BLaER1 treated with 17β-estradiol and CSF1 and Interleukin-3, amounts not matched to agents 10 nM and 100 nM (cell line): ENCODE measurements around the gene SERPINF2.
"Not testable (repeated sequence)": the region's sequence is repeated elsewhere in the genome, so short reads cannot be mapped to it uniquely, and the experiment has no call there.

Experiments
- H3K27ac ChIP-seq, 11 experiments: shearing (Covaris generic); formaldehyde crosslinking; 2 replicates each; pipeline ENCODE4 v1.8.1; 2022
- H3K27me3 ChIP-seq, 11 experiments: shearing (Covaris generic); formaldehyde crosslinking; 2 replicates each; pipeline ENCODE4 v1.8.1; 2022
- H3K36me3 ChIP-seq, 11 experiments: shearing (Covaris generic); formaldehyde crosslinking; 2 replicates each; pipeline ENCODE4 v1.8.1; 2022
- H3K4me1 ChIP-seq, 10 experiments: shearing (Covaris generic); formaldehyde crosslinking; 2 replicates each; pipeline ENCODE4 v1.8.1; 2022
- H3K4me2 ChIP-seq, 11 experiments: shearing (Covaris generic); formaldehyde crosslinking; 2 replicates each; pipeline ENCODE4 v1.8.1; 2022
- H3K4me3 ChIP-seq, 10 experiments: shearing (Covaris generic); formaldehyde crosslinking; 2 replicates each; pipeline ENCODE4 v1.8.1; 2022
- H3K9ac ChIP-seq, 11 experiments: shearing (Covaris generic); formaldehyde crosslinking; 2 replicates each; pipeline ENCODE4 v1.8.1; 2022
- H3K9me3 ChIP-seq, 11 experiments: shearing (Covaris generic); formaldehyde crosslinking; replicated peaks in 1 of 11; 2 replicates each; pipeline ENCODE4 v1.8.1; 2022
- H4K20me1 ChIP-seq, 11 experiments: shearing (Covaris generic); formaldehyde crosslinking; 2 replicates each; pipeline ENCODE4 v1.8.1; 2022
- Cebpa-rat ChIP-seq, 11 experiments: shearing (Covaris generic); IDR thresholded peaks; 2 replicates each; pipeline ENCODE4 v1.8.1; 2022

The SERPINF2 gene

GRCh38 chr17:1735418-1735817 is 7.3 kb upstream of the SERPINF2 start:
- Histone ChIP-seq H4K20me1 (peaks cover 0 to 70% (median 20%) of the 10 kb centered on the region in 11 experiments; a peak in 15 of 22 replicates), H3K9me3 (no peaks in the 10 kb centered on the region), H3K9ac (peak overlapping the region in 8 of 11 experiments; percentile 18 to 59 (median 35); a peak in 7 of 22 replicates), H3K4me3 (no peak overlapping the region), H3K4me2 (peak overlapping the region; percentile 28 to 84 (median 48); a peak in 19 of 22 replicates), H3K4me1 (peaks cover 50 to 71% (median 61%) of the 10 kb centered on the region in 10 experiments), H3K36me3 (peaks cover 24 to 70% (median 55%) of the 10 kb centered on the region in 11 experiments), H3K27ac (peak overlapping the region in 9 of 11 experiments; percentile 13 to 61 (median 40); a peak in 15 of 22 replicates), H3K27me3 (no peaks in the 10 kb centered on the region)
- no peak; a peak in 1 of 22 replicates for TF ChIP-seq Cebpa-rat (IDR thresholded peaks at IDR 0.05)

GRCh38 chr17:1735834-1736347 is 6.8 kb upstream of the SERPINF2 start:
- TF ChIP-seq Cebpa-rat (IDR thresholded peaks at IDR 0.05): no peak
- no peak overlapping the region for H3K4me3 ChIP-seq
- H3K4me2 ChIP-seq: peak overlapping the region; percentile 28 to 84 (median 48); a peak in 19 of 22 replicates
- peaks cover 0 to 65% (median 16%) of the 10 kb centered on the region in 11 experiments; a peak in 14 of 22 replicates for H4K20me1 ChIP-seq
- no peaks in the 10 kb centered on the region for H3K9me3 ChIP-seq
- peaks cover 50 to 66% (median 58%) of the 10 kb centered on the region in 10 experiments for H3K4me1 ChIP-seq
- H3K27me3 ChIP-seq: no peaks in the 10 kb centered on the region
- H3K36me3 ChIP-seq: peaks cover 21 to 65% (median 50%) of the 10 kb centered on the region in 11 experiments
- H3K27ac ChIP-seq: peak overlapping the region in 9 of 11 experiments; percentile 23 to 61 (median 49); a peak in 16 of 22 replicates
- H3K9ac ChIP-seq: peak overlapping the region in 7 of 11 experiments; percentile 18 to 59 (median 41); a peak in 8 of 22 replicates

GRCh38 chr17:1736348-1737281 is 6.1 kb upstream of the SERPINF2 start:
- Histone ChIP-seq H3K36me3 (peaks cover 17 to 58% (median 43%) of the 10 kb centered on the region in 11 experiments), H4K20me1 (peaks cover 0 to 58% (median 11%) of the 10 kb centered on the region in 11 experiments; a peak in 11 of 22 replicates), H3K4me1 (peaks cover 48 to 61% (median 54%) of the 10 kb centered on the region in 10 experiments), H3K4me3 (peak overlapping the region in 1 of 10 experiments; percentile 11; a peak in 1 of 20 replicates), H3K4me2 (peak overlapping the region; percentile 12 to 84 (median 55); a peak in 19 of 22 replicates), H3K27me3 (no peaks in the 10 kb centered on the region), H3K9ac (peak overlapping the region in 10 of 11 experiments; percentile 8 to 59 (median 44); a peak in 12 of 22 replicates), H3K27ac (peak overlapping the region in 10 of 11 experiments; percentile 10 to 55 (median 42); a peak in 13 of 22 replicates), H3K9me3 (no peaks in the 10 kb centered on the region)
- TF ChIP-seq Cebpa-rat (IDR thresholded peaks at IDR 0.05): no peak

GRCh38 chr17:1737531-1738291 is 5.0 kb upstream of the SERPINF2 start:
- Histone ChIP-seq H4K20me1 (peaks cover 0 to 53% (median 11%) of the 10 kb centered on the region in 11 experiments; a peak in 10 of 22 replicates), H3K9me3 (no peaks in the 10 kb centered on the region), H3K27ac (peak overlapping the region in 6 of 11 experiments; percentile 9 to 49 (median 32); a peak in 6 of 22 replicates), H3K36me3 (peaks cover 17 to 54% (median 43%) of the 10 kb centered on the region in 11 experiments), H3K4me2 (peak overlapping the region in 3 of 11 experiments; percentile 59 to 84 (median 72); a peak in 6 of 22 replicates), H3K4me3 (no peak overlapping the region), H3K9ac (peak overlapping the region in 2 of 11 experiments; percentile 34 to 54; a peak in 2 of 22 replicates), H3K27me3 (no peaks in the 10 kb centered on the region), H3K4me1 (peaks cover 40 to 58% (median 47%) of the 10 kb centered on the region in 10 experiments)
- TF ChIP-seq Cebpa-rat (IDR thresholded peaks at IDR 0.05): no peak

GRCh38 chr17:1741899-1742298 is 772 bp upstream of the SERPINF2 start:
- peaks cover 0 to 16% (median 0%) of the 10 kb centered on the region in 11 experiments; a peak in 7 of 22 replicates for H4K20me1 ChIP-seq
- H3K4me3 ChIP-seq, H3K27ac ChIP-seq, H3K4me2 ChIP-seq, H3K9ac ChIP-seq, H3K9me3 ChIP-seq, H3K27me3 ChIP-seq: not testable (repeated sequence)
- H3K4me1 ChIP-seq: peaks cover 0 to 17% (median 6%) of the 10 kb centered on the region in 10 experiments; a peak in 16 of 20 replicates
- H3K36me3 ChIP-seq: peaks cover 7 to 17% (median 15%) of the 10 kb centered on the region in 11 experiments; a peak in 19 of 22 replicates

GRCh38 chr17:1743088-1743439 is 393 bp downstream of the SERPINF2 start:
- H3K27me3 ChIP-seq: no peaks in the 10 kb centered on the region
- H3K27ac ChIP-seq: no peak overlapping the region
- peaks cover 0 to 6% (median 0%) of the 10 kb centered on the region in 10 experiments; a peak in 6 of 20 replicates for H3K4me1 ChIP-seq
- no peak for TF ChIP-seq Cebpa-rat (IDR thresholded peaks at IDR 0.05)
- no peak overlapping the region for H3K4me3 ChIP-seq
- H3K36me3 ChIP-seq: peaks cover 0 to 5% (median 3%) of the 10 kb centered on the region in 11 experiments; a peak in 16 of 22 replicates
- no peak overlapping the region for H3K9ac ChIP-seq
- peaks cover 0 to 4% (median 0%) of the 10 kb centered on the region in 11 experiments; a peak in 4 of 22 replicates for H4K20me1 ChIP-seq
- H3K4me2 ChIP-seq: no peak overlapping the region
- H3K9me3 ChIP-seq: no peaks in the 10 kb centered on the region

GRCh38 chr17:1744551-1745512 is 2.2 kb downstream of the SERPINF2 start:
- Histone ChIP-seq H3K4me3 (no peak overlapping the region), H3K27me3 (no peaks in the 10 kb centered on the region), H3K9me3 (no peaks in the 10 kb centered on the region), H3K4me2 (no peak overlapping the region), H3K36me3 (no peaks in the 10 kb centered on the region; a peak in 1 of 22 replicates), H3K27ac (no peak overlapping the region), H3K4me1 (peaks cover 0 to 5% (median 0%) of the 10 kb centered on the region in 10 experiments; a peak in 1 of 20 replicates), H3K9ac (no peak overlapping the region), H4K20me1 (no peaks in the 10 kb centered on the region)
- no peak for TF ChIP-seq Cebpa-rat (IDR thresholded peaks at IDR 0.05)
